ACC112 (cell line): ENCODE results near the gene CDX2.
"Not testable (repeated sequence)": the region's sequence is repeated elsewhere in the genome, so short reads cannot be mapped to it uniquely, and the experiment has no call there.

Source experiments
- H2AFZ ChIP-seq: fragments of 200-600 bp; sonication (generic); one replicate; pipeline ENCODE4 v1.6.0; 2017; ENCODE audit warnings: antibody characterized with exemption, low read length; ENCODE audit not compliant: unreplicated experiment
- H3K27ac ChIP-seq: fragments of 200-600 bp; sonication (generic); 2 replicates; pipeline ENCODE4 v1.5.1; 2014; ENCODE audit warnings: low read depth, mild to moderate bottlenecking, antibody characterized with exemption, low read length, moderate library complexity
- H3K27me3 ChIP-seq: fragments of 200-600 bp; sonication (generic); 2 replicates; pipeline ENCODE4 v1.6.1; 2014; ENCODE audit warnings: mild to moderate bottlenecking, antibody characterized with exemption, low read length, moderate library complexity, mixed read lengths; ENCODE audit not compliant: insufficient read depth
- H3K36me3 ChIP-seq: fragments of 200-600 bp; sonication (generic); 2 replicates; pipeline ENCODE4 v1.6.1; 2016; ENCODE audit warnings: mild to moderate bottlenecking, antibody characterized with exemption, low read length, moderate library complexity, mixed read lengths; ENCODE audit not compliant: insufficient read depth
- H3K4me1 ChIP-seq: fragments of 200-600 bp; sonication (generic); one replicate; pipeline ENCODE4 v1.6.1; 2016; ENCODE audit warnings: low read length, mixed read lengths; ENCODE audit not compliant: insufficient read depth, unreplicated experiment, control insufficient read depth
- H3K4me3 ChIP-seq: fragments of 200-600 bp; sonication (generic); 2 replicates; pipeline ENCODE4 v1.5.1; 2014; ENCODE audit warnings: mild to moderate bottlenecking, low read depth, low read length
- H3K79me2 ChIP-seq: fragments of 200-600 bp; sonication (generic); one replicate; pipeline ENCODE4 v1.6.0; 2016; ENCODE audit warnings: low read length; ENCODE audit not compliant: control insufficient read depth, unreplicated experiment, insufficient read depth

CDX2 gene

DNA sequence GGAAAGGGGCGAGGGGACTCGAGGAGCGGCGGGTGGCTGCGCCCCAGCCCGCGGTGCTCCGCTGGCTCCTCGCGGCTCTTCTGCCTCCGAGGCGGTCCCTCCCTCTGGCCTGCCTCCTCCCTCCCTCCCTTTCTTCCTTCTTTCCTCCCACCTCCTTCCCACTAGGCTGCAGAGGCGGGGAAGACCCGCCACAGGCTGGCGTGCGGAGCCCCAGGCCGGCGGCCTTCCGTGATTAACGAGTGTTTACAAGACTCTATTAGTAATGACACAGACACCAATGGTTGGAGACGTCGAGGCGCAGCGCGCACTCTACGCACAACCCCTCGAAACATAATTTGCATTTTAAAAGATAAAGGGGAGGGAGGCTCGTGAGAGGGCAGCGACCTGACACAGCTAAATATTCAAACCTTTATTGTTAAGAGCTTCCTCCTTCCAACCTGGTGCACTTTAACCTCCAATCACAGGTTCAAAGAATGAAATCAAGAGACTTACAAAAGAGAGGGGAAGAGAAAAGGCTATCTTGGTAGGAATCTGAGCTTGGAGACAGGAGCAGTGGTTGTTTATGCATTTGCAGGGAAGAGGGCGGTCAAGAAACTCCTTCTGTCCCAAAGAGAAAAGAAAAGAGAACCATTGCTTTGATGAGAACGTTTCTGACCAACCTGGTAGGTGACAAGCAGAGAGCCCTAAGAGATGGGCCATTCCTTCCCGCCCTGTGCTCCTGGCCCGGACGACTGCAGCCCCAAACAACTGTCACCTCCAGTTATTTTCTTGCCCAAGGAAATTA lies at the start of gene CDX2:
TSS of gene CDX2 (minus strand) at position 234 of the 784 bp plus-strand sequence. CDS start 309 bp downstream, outside the sequence.
- Histone ChIP-seq H3K4me1 (no peaks in the 10 kb centered on the region), H3K27me3 (peaks cover 100% of the 10 kb centered on the region), H3K27ac (no peak within 1 kb of the TSS), H3K79me2 (no peaks in the 10 kb centered on the region), H2AFZ (no peak within 1 kb of the TSS), H3K4me3 (no peak within 1 kb of the TSS), H3K36me3 (no peaks in the 10 kb centered on the region)

DNA sequence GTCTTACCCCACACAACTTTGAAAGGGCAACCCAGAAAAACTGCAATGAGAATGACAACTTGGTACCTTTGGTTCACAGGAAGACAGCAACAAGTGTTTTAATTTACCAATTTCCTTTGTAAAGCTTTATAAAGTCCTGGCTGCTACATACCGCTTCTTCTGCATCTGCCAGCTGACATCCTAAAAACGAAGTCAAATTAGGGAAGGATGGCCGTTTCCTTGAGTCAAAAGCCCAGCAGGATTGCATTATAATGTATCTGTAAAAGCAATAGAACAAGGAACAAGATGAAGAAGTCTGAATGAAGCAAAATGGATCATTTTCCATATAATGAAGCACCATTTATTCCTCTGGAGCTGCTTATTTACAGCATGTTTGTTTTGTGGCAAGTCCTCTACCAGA lies 45.2 kb upstream of the CDX2 start:
- no peaks in the 10 kb centered on the region for H3K79me2 ChIP-seq
- no peak overlapping the region for H3K4me3 ChIP-seq
- no peak overlapping the region for H3K27ac ChIP-seq
- H3K36me3 ChIP-seq: no peaks in the 10 kb centered on the region
- H3K27me3 ChIP-seq: peaks cover 61% of the 10 kb centered on the region
- no peak overlapping the region for H2AFZ ChIP-seq
- no peaks in the 10 kb centered on the region for H3K4me1 ChIP-seq

GRCh38 chr13:28013482-28013881 lies 44.4 kb upstream of the CDX2 start:
- Histone ChIP-seq H3K27ac (no peak overlapping the region), H3K4me3 (no peak overlapping the region), H3K36me3 (no peaks in the 10 kb centered on the region), H2AFZ (no peak overlapping the region), H3K4me1 (no peaks in the 10 kb centered on the region), H3K79me2 (no peaks in the 10 kb centered on the region), H3K27me3 (peaks cover 65% of the 10 kb centered on the region)

DNA sequence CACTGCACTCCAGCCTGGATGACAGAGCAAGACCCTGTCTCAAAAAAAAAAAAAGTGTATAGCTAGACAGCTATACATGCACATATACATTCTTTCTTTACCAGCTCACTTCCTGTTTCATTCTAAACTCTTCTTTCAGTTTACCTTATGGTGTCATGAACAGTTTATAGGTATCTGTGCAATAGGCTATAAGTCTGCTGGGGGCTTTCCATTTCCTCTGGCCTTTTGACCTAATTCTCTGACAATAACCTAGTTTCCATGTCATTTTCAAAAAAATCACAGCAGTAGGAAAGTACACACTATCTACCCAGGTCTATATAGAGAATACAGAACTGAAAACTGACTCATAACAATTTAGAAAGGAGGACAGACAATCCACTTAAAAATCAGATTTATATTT lies 43.8 kb upstream of the CDX2 start:
- no peak overlapping the region for H3K4me3 ChIP-seq
- H3K79me2 ChIP-seq: no peaks in the 10 kb centered on the region
- H3K27ac ChIP-seq: no peak overlapping the region
- H3K4me1 ChIP-seq: no peaks in the 10 kb centered on the region
- H2AFZ ChIP-seq: no peak overlapping the region
- H3K27me3 ChIP-seq: peaks cover 65% of the 10 kb centered on the region
- no peaks in the 10 kb centered on the region for H3K36me3 ChIP-seq

DNA sequence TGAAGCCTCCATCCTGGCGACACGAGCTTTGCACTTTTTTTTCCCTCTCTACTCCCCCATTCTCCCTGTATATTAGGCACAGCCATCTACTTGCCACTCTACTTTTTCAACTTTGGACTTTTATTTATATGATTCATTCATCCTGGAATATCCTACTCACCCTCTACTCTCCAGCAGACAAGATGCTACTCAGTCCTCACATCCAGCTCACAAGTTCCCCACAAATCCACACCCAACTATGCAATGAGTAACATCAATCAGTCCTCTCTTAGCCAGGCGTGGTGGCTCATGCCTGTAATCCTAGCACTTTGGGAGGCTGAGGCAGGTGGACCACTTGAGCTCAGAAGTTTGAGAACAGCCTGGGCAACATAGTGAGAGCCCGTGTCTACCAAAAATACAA lies 43.3 kb upstream of the CDX2 start:
- Histone ChIP-seq H3K27me3 (peaks cover 65% of the 10 kb centered on the region), H3K36me3 (no peaks in the 10 kb centered on the region), H3K79me2 (no peaks in the 10 kb centered on the region), H3K4me1 (no peaks in the 10 kb centered on the region), H3K27ac (no peak overlapping the region), H2AFZ (no peak overlapping the region), H3K4me3 (no peak overlapping the region)

GRCh38 chr13:28010046-28010445 lies 40.9 kb upstream of the CDX2 start:
- no peaks in the 10 kb centered on the region for H3K79me2 ChIP-seq

GRCh38 chr13:28005016-28005415 lies 35.9 kb upstream of the CDX2 start:
- not testable (repeated sequence) for H3K79me2 ChIP-seq, H3K4me3 ChIP-seq, H3K4me1 ChIP-seq

More at GRCh38 chr13:28010046-28010445, 40.9 kb upstream of the CDX2 start:
- Histone ChIP-seq H3K27me3 (peaks cover 49% of the 10 kb centered on the region), H3K36me3 (no peaks in the 10 kb centered on the region), H3K4me3 (no peak overlapping the region), H3K27ac (no peak overlapping the region), H2AFZ (no peak overlapping the region), H3K4me1 (no peaks in the 10 kb centered on the region)

DNA sequence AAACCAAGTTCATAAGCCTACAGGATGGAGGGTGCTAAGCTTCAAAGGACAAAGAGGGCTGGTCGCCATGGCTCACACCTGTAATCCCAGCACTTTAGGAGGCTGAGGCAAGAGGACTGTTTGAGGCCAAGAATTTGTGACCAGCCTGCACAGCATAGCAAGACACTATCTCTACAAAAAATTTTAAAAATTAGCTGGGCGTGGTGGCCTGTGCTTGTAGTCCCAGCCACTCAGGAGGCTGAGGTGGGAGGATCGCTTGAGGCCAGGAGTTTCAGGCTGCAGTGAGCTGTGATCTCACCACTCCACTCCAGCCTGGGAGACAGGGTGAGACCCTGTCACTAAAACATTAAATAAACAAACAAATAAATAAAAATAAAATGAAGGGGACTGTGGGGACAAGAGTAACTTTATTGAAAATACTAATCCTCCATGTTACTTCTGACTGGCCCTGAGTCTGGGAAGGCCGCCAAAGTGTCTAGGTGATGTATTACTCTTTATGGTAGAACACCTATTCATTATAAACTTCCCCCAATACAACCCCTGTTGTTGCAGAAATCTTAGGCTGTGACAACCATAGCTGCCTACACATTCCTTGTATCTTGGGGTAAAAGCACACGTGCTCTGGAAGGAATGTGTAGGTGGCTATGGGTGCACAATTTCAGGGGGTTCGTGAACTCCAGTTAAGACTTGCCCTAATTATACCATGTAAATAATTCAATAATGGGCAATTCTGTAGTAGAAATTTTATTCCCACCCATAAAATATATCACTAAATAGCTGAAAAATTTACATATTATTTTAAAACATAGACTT lies 34.0 kb upstream of the CDX2 start:
- H3K36me3 ChIP-seq: no peaks in the 10 kb centered on the region
- no peaks in the 10 kb centered on the region for H3K79me2 ChIP-seq
- H2AFZ ChIP-seq: no peak overlapping the region
- H3K27me3 ChIP-seq: peaks cover 9% of the 10 kb centered on the region; the same call in 1 of the 2 replicates
- H3K4me3 ChIP-seq: no peak overlapping the region
- no peak overlapping the region for H3K27ac ChIP-seq
- H3K4me1 ChIP-seq: no peaks in the 10 kb centered on the region

More at GRCh38 chr13:28005016-28005415, 35.9 kb upstream of the CDX2 start:
- H2AFZ ChIP-seq, H3K27ac ChIP-seq, H3K36me3 ChIP-seq: not testable (repeated sequence)
- H3K27me3 ChIP-seq: peaks cover 21% of the 10 kb centered on the region

DNA sequence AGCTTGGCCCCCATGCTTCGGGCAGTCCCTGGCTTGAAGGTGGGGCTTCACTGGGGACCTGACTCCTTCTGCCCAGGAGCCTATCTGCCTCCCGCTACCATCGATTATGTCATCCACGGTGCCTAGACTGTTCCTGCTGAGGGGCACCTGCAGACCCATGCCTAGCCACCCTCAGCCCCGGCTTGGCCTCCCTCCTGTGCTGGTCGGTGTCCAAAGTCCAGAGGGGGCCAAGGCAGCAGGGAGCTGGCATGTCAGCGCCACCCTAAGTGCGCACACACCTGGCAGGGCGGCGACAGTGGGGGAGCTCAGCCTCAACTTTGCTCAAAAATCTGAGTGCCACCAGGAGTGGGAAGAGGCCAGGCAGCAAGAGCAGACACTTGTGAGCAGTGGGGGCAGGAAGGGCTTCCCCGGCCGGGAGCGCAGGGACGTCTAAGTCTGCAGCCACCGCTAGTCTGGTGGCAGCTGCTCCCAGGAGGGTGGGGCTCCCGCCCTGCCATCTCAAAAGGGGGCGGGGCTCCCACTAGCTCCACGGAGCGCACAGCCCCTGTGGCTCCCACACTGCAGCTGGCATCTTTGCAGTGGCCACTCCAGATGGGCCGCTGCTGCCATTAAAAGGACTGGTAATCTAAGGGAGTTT lies 32.8 kb upstream of the CDX2 start:
- Histone ChIP-seq H2AFZ (no peak overlapping the region), H3K27ac (no peak overlapping the region), H3K4me1 (no peaks in the 10 kb centered on the region)

DNA sequence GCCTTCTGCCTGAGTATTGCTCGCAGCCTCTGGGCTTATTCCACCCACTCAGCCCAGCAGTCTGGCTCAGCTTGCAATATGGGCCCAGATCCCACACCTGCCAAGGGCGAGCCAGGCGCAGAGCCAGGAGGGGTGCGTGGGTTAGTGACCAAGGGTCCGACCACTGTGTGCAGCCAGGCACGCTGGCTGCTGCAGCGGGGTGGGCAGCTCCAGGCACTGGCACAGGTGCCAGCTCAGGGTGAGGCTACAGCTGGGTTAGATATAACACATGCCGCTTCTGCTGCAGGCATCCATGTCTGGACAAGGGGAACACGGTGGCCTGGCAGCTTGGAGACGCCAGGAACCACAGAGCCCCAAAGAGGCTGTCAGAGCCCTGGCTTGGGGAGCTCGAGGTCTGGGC lies 31.9 kb upstream of the CDX2 start:
- Histone ChIP-seq H3K36me3 (no peaks in the 10 kb centered on the region), H3K27ac (no peak overlapping the region), H3K27me3 (peaks cover 9% of the 10 kb centered on the region; the same call in 1 of the 2 replicates), H3K79me2 (no peaks in the 10 kb centered on the region), H3K4me3 (no peak overlapping the region), H3K4me1 (no peaks in the 10 kb centered on the region), H2AFZ (no peak overlapping the region)

More for the DNA sequence above, 32.8 kb upstream of the CDX2 start:
- Histone ChIP-seq H3K4me3 (no peak overlapping the region), H3K79me2 (no peaks in the 10 kb centered on the region), H3K27me3 (peaks cover 9% of the 10 kb centered on the region; the same call in 1 of the 2 replicates), H3K36me3 (no peaks in the 10 kb centered on the region)
